Ishikawa (cell line): ENCODE results near the gene ERVH48-1.

ENCODE experiments used
- CEBPB ChIP-seq: IDR thresholded peaks from 2 replicates; pipeline ENCODE4 v1.6.1; 2012
- CREB1 ChIP-seq: IDR thresholded peaks from 2 replicates; pipeline ENCODE4 v1.6.1; 2012; ENCODE audit warnings: low read depth
- EGR1 ChIP-seq: IDR thresholded peaks from 2 replicates; pipeline ENCODE4 v1.6.1; 2012
- EP300 ChIP-seq: IDR thresholded peaks from 2 replicates; pipeline ENCODE4 v1.6.1; 2012; ENCODE audit warnings: borderline replicate concordance
- FOXM1 ChIP-seq: IDR thresholded peaks from 2 replicates; pipeline ENCODE4 v1.6.1; 2012; ENCODE audit warnings: low read depth, borderline replicate concordance
- NFIC ChIP-seq: IDR thresholded peaks from 2 replicates; pipeline ENCODE4 v1.6.1; 2012
- RAD21 ChIP-seq: IDR thresholded peaks from 2 replicates; pipeline ENCODE4 v1.6.1; 2012; ENCODE audit warnings: low read depth
- REST ChIP-seq: IDR thresholded peaks from 2 replicates; pipeline ENCODE4 v1.6.1; 2012; ENCODE audit warnings: low read depth, mild to moderate bottlenecking
- TAF1 ChIP-seq: IDR thresholded peaks from 2 replicates; pipeline ENCODE4 v1.6.1; 2012; ENCODE audit warnings: low read depth, mild to moderate bottlenecking
- TEAD4 ChIP-seq: IDR thresholded peaks from 2 replicates; pipeline ENCODE4 v1.6.1; 2012
- USF1 ChIP-seq: IDR thresholded peaks from 2 replicates; pipeline ENCODE4 v1.6.1; 2012
- YY1 ChIP-seq: IDR thresholded peaks from 2 replicates; pipeline ENCODE4 v1.6.1; 2012; ENCODE audit warnings: low read depth
- ZBTB7A ChIP-seq: IDR thresholded peaks from 2 replicates; pipeline ENCODE4 v1.6.1; 2012; ENCODE audit warnings: low read depth
- TF ChIP-seq, protein P1 (sequence below): IDR thresholded peaks from 2 replicates; pipeline ENCODE4 v1.6.1; 2012

DNA sequence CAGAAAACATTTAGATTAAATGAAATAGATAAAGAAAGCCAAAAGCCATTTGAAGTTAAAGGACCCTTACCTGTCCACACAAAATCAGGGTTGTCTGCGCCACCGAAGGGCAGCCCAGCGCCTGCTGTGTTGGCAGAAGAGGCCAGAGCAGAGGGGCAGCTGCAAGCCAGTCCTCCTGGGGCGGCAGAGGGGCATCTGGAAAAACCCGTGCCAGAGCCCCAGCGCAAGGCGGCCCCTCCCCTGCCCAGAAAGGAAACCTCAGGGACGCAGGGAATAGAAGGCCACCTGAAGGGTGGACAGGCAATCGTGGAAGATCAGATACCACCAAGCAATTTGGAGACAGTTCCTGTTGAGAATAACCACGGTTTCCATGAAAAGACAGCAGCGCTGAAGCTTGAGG, 21.6 kb downstream of the ERVH48-1 start:
- TF ChIP-seq EP300 (no peak), FOXM1 (no peak), YY1 (no peak), REST (no peak), RAD21 (no peak), USF1 (no peak), TEAD4 (no peak), CREB1 (no peak), CEBPB (no peak), ZBTB7A (no peak), TAF1 (no peak), EGR1 (no peak), NFIC (no peak)
- TF ChIP-seq, protein P1, sequence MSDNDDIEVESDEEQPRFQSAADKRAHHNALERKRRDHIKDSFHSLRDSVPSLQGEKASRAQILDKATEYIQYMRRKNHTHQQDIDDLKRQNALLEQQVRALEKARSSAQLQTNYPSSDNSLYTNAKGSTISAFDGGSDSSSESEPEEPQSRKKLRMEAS: no peak
